HG03103 (cell line): ENCODE results near the gene AGXT2.
"Not testable (repeated sequence)": the region's sequence is repeated elsewhere in the genome, so short reads cannot be mapped to it uniquely, and the experiment has no call there.

ENCODE experiments used
- ATAC-seq: cut with Tn5 transposase; IDR thresholded peaks from one replicate; pipeline ENCODE4 v1.9.1; 2021; ENCODE audit warnings: low read depth; ENCODE audit not compliant: unreplicated experiment

Gene AGXT2

DNA sequence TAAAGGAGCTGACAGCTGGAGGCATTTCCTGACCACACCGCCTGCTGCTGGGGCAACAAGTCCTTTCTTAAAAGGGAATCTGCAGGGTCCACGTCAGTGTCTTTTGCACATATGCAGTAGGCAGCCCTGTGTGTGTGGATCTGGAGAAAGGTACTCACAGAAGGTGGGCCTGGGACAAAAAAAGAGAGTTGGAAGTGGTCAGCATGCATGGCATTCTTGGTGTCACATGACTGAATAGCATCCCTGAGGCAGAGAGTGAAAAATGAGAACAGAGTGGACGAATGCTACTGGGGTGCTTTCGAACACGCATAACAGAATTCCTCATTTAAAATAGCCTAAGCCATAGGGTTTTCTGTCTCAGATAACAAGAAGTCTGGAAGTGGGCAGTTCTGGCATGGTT lies 71.4 kb downstream of the AGXT2 start:
- no peak for ATAC-seq

DNA sequence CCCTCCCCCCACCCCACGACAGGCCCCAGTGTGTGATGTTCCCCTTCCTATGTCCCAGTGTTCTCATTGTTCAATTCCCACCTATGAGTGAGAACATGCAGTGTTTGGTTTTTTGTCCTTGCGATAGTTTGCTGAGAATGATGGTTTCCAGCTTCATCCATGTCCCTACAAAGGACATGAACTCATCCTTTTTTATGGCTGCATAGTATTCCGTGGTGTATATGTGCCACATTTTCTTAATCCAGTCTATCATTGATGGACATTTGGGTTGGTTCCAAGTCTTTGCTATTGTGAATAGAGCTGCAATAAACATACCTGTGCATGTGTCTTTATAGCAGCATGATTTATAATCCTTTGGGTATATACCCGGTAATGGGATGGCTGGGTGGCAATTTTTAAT lies 76.1 kb downstream of the AGXT2 start:
- ATAC-seq: not testable (repeated sequence)

DNA sequence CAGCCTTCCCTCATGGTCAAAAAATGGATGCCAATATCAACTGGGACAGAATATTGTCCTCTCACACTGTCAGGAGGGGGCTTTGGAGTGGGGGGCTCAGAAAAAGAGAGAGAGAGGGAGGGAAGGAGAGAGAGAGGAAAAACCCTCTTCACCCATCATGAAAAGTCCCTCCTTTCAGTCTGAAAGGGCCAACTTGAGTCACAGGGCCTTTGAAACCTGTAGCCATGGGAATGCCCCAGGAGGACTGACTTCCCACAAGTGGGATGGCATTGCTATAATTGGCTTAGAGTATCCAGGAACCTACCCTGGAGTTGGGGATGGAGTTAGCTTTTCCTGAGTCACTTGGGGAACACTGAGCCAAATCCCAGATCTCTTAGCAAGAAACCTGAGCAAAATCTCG lies 77.2 kb downstream of the AGXT2 start:
- ATAC-seq: no peak

DNA sequence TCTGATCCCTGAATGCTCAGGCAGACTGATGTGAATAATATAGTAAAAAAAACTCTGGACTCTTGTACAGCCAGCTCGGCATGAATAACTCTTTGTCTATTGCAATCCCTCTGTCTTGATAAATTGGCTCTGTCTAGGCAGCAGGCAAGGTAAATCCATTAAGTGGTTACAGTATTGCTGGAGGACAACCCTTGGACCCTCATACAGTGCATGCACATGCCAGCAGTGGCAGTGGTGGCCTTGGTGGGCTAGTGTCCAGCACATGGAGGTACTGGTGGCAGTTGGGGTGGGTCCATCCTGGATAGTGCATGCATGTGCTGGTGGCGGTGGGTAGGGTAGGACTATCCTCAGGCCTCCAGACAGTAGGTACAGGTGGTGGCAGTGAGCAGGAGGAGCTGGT lies 79.5 kb downstream of the AGXT2 start:
- no peak for ATAC-seq

DNA sequence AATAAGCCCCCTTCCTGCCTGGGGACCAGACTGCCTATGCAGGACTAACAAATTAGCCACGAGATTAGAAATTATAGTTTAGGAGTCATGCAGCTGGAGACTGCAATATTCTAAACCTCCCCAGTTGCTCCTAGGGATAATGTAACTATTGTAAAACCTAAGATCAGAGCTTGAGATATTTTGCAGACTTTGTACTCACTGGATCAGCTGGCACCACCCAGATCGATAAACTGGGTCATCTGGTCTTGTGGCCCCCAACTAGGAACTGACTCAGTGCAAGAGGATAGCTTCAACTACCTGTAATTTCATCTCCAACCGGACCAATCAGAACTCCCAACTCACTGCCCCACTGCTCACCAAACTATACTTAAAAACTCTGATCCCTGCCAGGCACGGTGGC lies 80.2 kb downstream of the AGXT2 start:
- ATAC-seq: no peak

DNA sequence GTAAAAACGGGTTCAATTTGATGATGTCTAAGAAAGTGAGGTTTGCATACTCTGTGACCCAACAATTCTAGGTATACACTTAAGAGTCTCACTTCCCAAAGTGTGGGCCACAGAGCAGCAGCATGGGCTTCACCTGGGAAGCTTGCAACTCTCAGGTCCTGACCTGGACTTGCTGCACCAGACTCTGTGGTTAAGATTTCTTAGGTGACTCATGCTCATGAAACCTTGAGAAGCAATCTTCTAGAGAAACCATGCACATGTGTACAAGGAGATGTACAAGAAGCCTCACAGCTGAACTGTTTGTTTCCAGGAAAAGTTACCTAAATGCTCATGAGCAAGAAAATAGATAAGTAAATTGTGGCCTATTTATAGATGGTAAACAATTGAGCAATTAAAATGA lies 88.4 kb downstream of the AGXT2 start:
- peak; percentile 94 for ATAC-seq

DNA sequence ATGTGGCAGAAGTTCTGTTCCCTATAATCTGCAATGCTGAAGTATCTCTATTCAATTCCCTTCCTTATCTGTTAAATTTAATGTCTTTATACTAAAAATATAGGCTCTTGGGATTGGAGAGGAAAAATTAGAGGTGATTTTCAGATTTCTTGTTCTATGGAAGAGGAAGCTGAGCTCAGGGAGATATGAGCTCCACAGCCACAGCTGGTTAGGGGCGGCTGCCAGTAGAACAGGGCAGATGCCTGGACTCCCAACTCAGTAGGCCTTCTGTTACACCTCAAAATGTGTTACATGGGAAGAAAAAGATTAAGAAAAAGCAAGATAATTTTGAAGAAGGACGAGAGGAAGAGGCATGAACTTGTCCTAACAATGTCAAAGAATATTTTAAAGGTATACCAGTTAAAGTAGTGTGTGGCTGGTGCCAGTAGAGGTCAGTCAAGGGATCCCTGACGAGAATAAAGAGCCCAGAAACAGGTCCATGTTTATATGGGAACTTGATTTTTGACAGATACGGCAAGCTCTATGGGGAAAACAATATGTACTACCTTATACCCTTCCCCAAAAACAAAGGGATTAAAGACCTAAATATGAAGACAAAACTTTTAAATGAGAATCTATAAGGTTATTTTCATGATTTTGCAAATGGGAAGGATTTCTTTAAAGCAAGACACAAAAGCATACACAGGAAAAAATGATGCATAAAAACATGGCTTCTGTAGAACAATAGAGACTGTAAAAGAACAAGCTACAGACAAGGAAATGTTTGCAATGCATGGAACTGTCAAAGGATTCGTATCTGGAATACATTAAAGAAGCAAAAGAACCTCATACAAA lies 89.7 kb downstream of the AGXT2 start:
- ATAC-seq: no peak

DNA sequence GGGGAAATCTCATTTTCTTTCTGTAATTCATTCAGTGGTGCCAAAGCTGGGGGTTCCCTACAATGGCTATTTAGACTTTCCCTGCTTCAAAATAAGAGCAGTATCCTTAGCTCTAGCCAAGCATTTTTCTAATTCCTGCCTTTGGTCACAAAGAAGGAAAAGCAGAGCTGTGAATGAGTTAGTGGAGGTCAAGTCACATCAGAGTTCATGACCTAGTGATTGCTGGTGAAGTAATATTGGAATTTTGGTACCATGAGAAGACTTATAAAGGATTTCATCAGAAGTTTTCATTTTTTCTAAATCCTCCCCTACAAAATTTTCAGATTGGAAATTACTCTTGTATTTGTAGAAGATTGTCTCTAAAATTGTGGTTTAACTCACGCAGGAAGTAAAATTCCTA lies 90.4 kb downstream of the AGXT2 start:
- ATAC-seq: no peak
